Pancreas (tissue), 10 donors: ENCODE results near the gene ZNF768. TPM values are rescaled to one million over a fixed set of nuclear protein-coding genes. Genes with fewer than 3 reads are reported as not detected.

Source experiments
- ATAC-seq, 4 donors: fragments of 200-7000 bp; cut with Tn5 transposase; one replicate each; pipeline versions ENCODE4 v1.8.0 to v1.9.1; 2020; ENCODE audit warnings: mild to moderate bottlenecking in 4 of 4, moderate library complexity in 4 of 4
- DNase-seq, 6 donors: peaks; one replicate each; pipeline ENCODE4 v3.0.0-alpha.2; 2020
- FAIRE-seq: peaks from 2 replicates; lab custom pipeline; 2012; peaks lifted over from hg19 to GRCh38; lab: Jason Lieb, UNC
- H3K27ac ChIP-seq, 4 donors: fragments of 200-600 bp; sonication (generic); 1 replicate in 3 of 4; 2 replicates in 1 of 4; pipeline versions ENCODE4 v1.5.0 to v1.8.0; 2020
- H3K27me3 ChIP-seq, 4 donors: fragments of 200-600 bp; one replicate each; pipeline ENCODE4 v1.8.0; 2021
- H3K36me3 ChIP-seq, 3 donors: fragments of 200-600 bp; sonication (generic) in 1 of 3; one replicate each; pipeline versions ENCODE4 v1.5.0 to v1.8.0; 2020 to 2021
- H3K4me1 ChIP-seq, 3 donors: fragments of 200-600 bp; one replicate each; pipeline ENCODE4 v1.8.0; 2021
- H3K4me3 ChIP-seq, 4 donors: fragments of 200-600 bp; sonication (generic) in 2 of 4; one replicate each; pipeline versions ENCODE4 v1.5.0 to v1.8.0; 2020 to 2021
- H3K9me3 ChIP-seq, 4 donors: fragments of 200-600 bp; one replicate each; pipeline ENCODE4 v1.8.0; 2021
- CTCF ChIP-seq, 4 donors: fragments of 200-600 bp; sonication (generic) in 3 of 4; IDR thresholded peaks; one replicate each; pipeline versions ENCODE4 v1.5.0 to v1.8.0; 2021; ENCODE audit warnings: antibody characterized with exemption in 4 of 4
- WGBS, 2 donors: extraction: QIAGEN DNeasy Blood & Tissue Kit; methylation state at CpG; one replicate each; pipeline ENCODE4 v1.1.7; 2013; 5-methylcytosine and 5-hydroxymethylcytosine counted together
- intact Hi-C, 3 donors: fragments of 100-400 bp; cut with DNase I; formaldehyde crosslinking; loops; one replicate each; pipeline versions ENCODE4 v1.11.1 to v1.14.2; 2022
- polyA plus RNA-seq, 2 donors: library from polyadenylated mRNA; stranded (reverse); fragments of 200-250 nt; gene quantifications; one replicate each; pipeline ENCODE4 v1.2.3, GENCODE V29; 2013
- total RNA-seq, 6 donors: library from RNA; stranded (reverse); fragmentation: NEBNext Ultra II Directional in 4 of 6; extraction: Animal tissue kit (Norgen Biotek cat#: 25700) in 4 of 6; gene quantifications; one replicate each; pipeline versions ENCODE4 v1.2.1 to v1.2.4, GENCODE V29; 2021 to 2023
- donor health status: healthy with polysubstance abuse.
- donor health status: DM: no; HTN: no; CAD: no; lungs with moderate emphysema.
- donor health status: DM: no; HTN: no; CAD: no.
- donor health status: control.
- donor health status: control.
- donor health status: Bipolar disorder and iron deficiency.
- donor health status: DM: yes; HTN: yes; CAD: no.
- donor health status: DM: no; HTN: no; CAD: no.
- donor health status: DM: no; HTN: no; CAD: no.
- donor health status: DM: yes; HTN: yes; CAD: no.

Gene ZNF768
- total and polyA plus RNA-seq, 8 donors, result 11.7 to 31.4 (median 15.4) TPM

GRCh38 chr16:30510376-30510938, 15.9 kb downstream of the ZNF768 start:
- Histone ChIP-seq H3K36me3 (no peaks in the 10 kb centered on the region), H3K27me3 (no peaks in the 10 kb centered on the region), H3K27ac (no peak overlapping the region), H3K9me3 (no peaks in the 10 kb centered on the region), H3K4me3 (no peak overlapping the region), H3K4me1 (no peaks in the 10 kb centered on the region)
- intact Hi-C loops, result loop anchor here in 1 of 3 donors (10.0 kb wide), 1 partner anchor 56 kb away; no protein-coding TSS in a partner anchor
- WGBS, 2 donors, result 63 to 70% methylated on average over 4 of the region's 4 CpGs
- FAIRE-seq, result no peak
- no peak for DNase-seq
- no peak for ATAC-seq
- no peak for TF ChIP-seq CTCF (IDR thresholded peaks at IDR 0.05)

GRCh38 chr16:30509081-30509765, 17.1 kb downstream of the ZNF768 start:
- Histone ChIP-seq H3K4me3 (no peak overlapping the region), H3K27me3 (no peaks in the 10 kb centered on the region), H3K9me3 (no peaks in the 10 kb centered on the region), H3K36me3 (no peaks in the 10 kb centered on the region), H3K27ac (no peak overlapping the region), H3K4me1 (no peaks in the 10 kb centered on the region)
- FAIRE-seq, result no peak
- intact Hi-C loops, result no loop called here
- DNase-seq, result no peak
- 53 to 73% methylated on average over 4 of the region's 4 CpGs for WGBS, 2 donors
- no peak for TF ChIP-seq CTCF (IDR thresholded peaks at IDR 0.05)
- no peak for ATAC-seq

- no peak for TF ChIP-seq CTCF (IDR thresholded peaks at IDR 0.05)
- H3K4me3 ChIP-seq, result no peak overlapping the region
- H3K9me3 ChIP-seq, result no peaks in the 10 kb centered on the region
- H3K4me1 ChIP-seq, result no peaks in the 10 kb centered on the region
- WGBS, 2 donors, result 70 to 81% methylated on average over 6 of the region's 6 CpGs
- ATAC-seq (no peak), FAIRE-seq (no peak), DNase-seq (no peak)
- H3K27ac ChIP-seq, result no peak overlapping the region
- no peaks in the 10 kb centered on the region for H3K27me3 ChIP-seq
- no peaks in the 10 kb centered on the region for H3K36me3 ChIP-seq
- intact Hi-C loops, result no loop called here
These were observed 22.7 kb downstream of the ZNF768 start for GRCh38 chr16:30503403-30504296.

- Histone ChIP-seq H3K36me3 (no peaks in the 10 kb centered on the region), H3K4me3 (no peak overlapping the region), H3K27me3 (no peaks in the 10 kb centered on the region), H3K9me3 (no peaks in the 10 kb centered on the region), H3K4me1 (no peaks in the 10 kb centered on the region), H3K27ac (no peak overlapping the region)
- no peak for TF ChIP-seq CTCF (IDR thresholded peaks at IDR 0.05)
- DNase-seq (no peak), ATAC-seq (no peak), FAIRE-seq (no peak)
- 73 to 79% methylated on average over 8 of the region's 8 CpGs for WGBS, 2 donors
- intact Hi-C loops, result no loop called here
These were observed 27.1 kb downstream of the ZNF768 start for GRCh38 chr16:30499284-30499683.
